PC-3 (cell line): ENCODE data around the gene SOST. TPM values are rescaled to one million over a fixed set of nuclear protein-coding genes. Genes with fewer than 3 reads are reported as not detected.

Source experiments
- ATAC-seq: fragments of 200-7000 bp; cut with Tn5 transposase; 2 replicates; pipeline ENCODE4 v1.9.1; 2020; ENCODE audit warnings: mild to moderate bottlenecking, moderate library complexity
- BruUV-seq: library from RNA; stranded (reverse); fragments of 400-500 nt; replicated peaks from 2 replicates; lab custom pipeline; 2021; lab: Mats Ljungman, UMichigan
- CTCF ChIA-PET: fragments of 300-600 bp; sonication (Branson Sonifier 250); formaldehyde crosslinking; loops from one replicate; lab custom pipeline; 2022; ENCODE audit warnings: antibody characterized with exemption; lab: Charles Lee
- POLR2A ChIA-PET: fragments of 300-600 bp; sonication (Branson Sonifier 250); formaldehyde crosslinking; loops from one replicate; lab custom pipeline; 2022; ENCODE audit warnings: antibody characterized with exemption; ENCODE audit not compliant: unreplicated experiment; lab: Charles Lee
- DNase-seq: peaks from one replicate; pipeline ENCODE4 v3.0.0-alpha.2; 2015
- H2AFZ ChIP-seq: fragments of 300-600 bp; sonication (generic); 2 replicates; pipeline ENCODE4 v1.6.0; 2016; ENCODE audit warnings: antibody characterized with exemption, low read length
- H3F3A ChIP-seq: fragments of 300-600 bp; sonication (generic); one replicate; pipeline ENCODE4 v1.6.0; 2017; ENCODE audit warnings: antibody characterized with exemption, low read length, control low read depth, mild to moderate bottlenecking; ENCODE audit not compliant: unreplicated experiment
- H3K27ac ChIP-seq: fragments of 300-600 bp; sonication (generic); 2 replicates; pipeline ENCODE4 v1.5.1; 2016; ENCODE audit warnings: mild to moderate bottlenecking, low read length
- H3K27me3 ChIP-seq: fragments of 300-600 bp; sonication (generic); 2 replicates; pipeline ENCODE4 v1.6.1; 2016; ENCODE audit warnings: low read length, mixed read lengths
- H3K36me3 ChIP-seq: fragments of 300-600 bp; sonication (generic); 2 replicates; pipeline ENCODE4 v1.6.1; 2016; ENCODE audit warnings: low read depth, mixed run types, low read length, mixed read lengths
- H3K4me1 ChIP-seq: fragments of 300-600 bp; sonication (generic); 2 replicates; pipeline ENCODE4 v1.5.1; 2016; ENCODE audit warnings: low read length; ENCODE audit not compliant: insufficient read depth
- H3K4me2 ChIP-seq: fragments of 300-600 bp; sonication (generic); 2 replicates; pipeline ENCODE4 v1.6.0; 2016; ENCODE audit warnings: low read length
- H3K4me3 ChIP-seq: fragments of 300-600 bp; sonication (generic); 2 replicates; pipeline ENCODE4 v1.5.1; 2016; ENCODE audit warnings: mild to moderate bottlenecking, low read length, mixed read lengths
- H3K79me2 ChIP-seq: fragments of 300-600 bp; sonication (generic); 2 replicates; pipeline ENCODE4 v1.6.1; 2017; ENCODE audit warnings: low read length, mixed read lengths
- H3K9ac ChIP-seq: fragments of 300-600 bp; sonication (generic); 2 replicates; pipeline ENCODE4 v1.6.0; 2016; ENCODE audit warnings: mild to moderate bottlenecking, low read length
- H3K9me2 ChIP-seq: fragments of 300-600 bp; sonication (generic); replicated peaks from 2 replicates; pipeline ENCODE4 v1.6.1; 2016; ENCODE audit warnings: mixed run types, low read length, mixed read lengths
- H3K9me3 ChIP-seq: fragments of 300-600 bp; sonication (generic); 2 replicates; pipeline ENCODE4 v1.6.1; 2016; ENCODE audit warnings: low read length, mixed read lengths
- H4K20me1 ChIP-seq: fragments of 300-600 bp; sonication (generic); 2 replicates; pipeline ENCODE4 v1.6.1; 2016; ENCODE audit warnings: low read length, mixed read lengths
- EZH2 ChIP-seq: fragments of 300-600 bp; sonication (generic); IDR thresholded peaks from one replicate; pipeline ENCODE4 v1.6.1; 2017; ENCODE audit warnings: antibody characterized with exemption, mild to moderate bottlenecking, low read length; ENCODE audit not compliant: unreplicated experiment
- EZH2phosphoT487 ChIP-seq: fragments of 300-600 bp; sonication (generic); IDR thresholded peaks from 2 replicates; pipeline ENCODE4 v1.6.1; 2018; ENCODE audit warnings: mild to moderate bottlenecking, antibody characterized with exemption, low read length, borderline replicate concordance
- intact Hi-C: fragments of 100-400 bp; cut with micrococcal nuclease; formaldehyde crosslinking; loops from 2 replicates; pipeline ENCODE4 v1.9.0; 2023
- total RNA-seq: library from RNA; depleted of rRNA; stranded (reverse); fragments of >200 nt; gene quantifications from 2 replicates; pipeline ENCODE4 v1.2.3, GENCODE V29; 2014
- TF ChIP-seq, protein P1 (sequence below): fragments of 300-600 bp; sonication (generic); conservative IDR thresholded peaks from 2 replicates; pipeline ENCODE4 v1.5.1; 2017; ENCODE audit warnings: antibody characterized with exemption, low read depth, mild to moderate bottlenecking, low read length

The SOST gene
- total RNA-seq, 1 experiment from 2014 or later = not detected

DNA sequence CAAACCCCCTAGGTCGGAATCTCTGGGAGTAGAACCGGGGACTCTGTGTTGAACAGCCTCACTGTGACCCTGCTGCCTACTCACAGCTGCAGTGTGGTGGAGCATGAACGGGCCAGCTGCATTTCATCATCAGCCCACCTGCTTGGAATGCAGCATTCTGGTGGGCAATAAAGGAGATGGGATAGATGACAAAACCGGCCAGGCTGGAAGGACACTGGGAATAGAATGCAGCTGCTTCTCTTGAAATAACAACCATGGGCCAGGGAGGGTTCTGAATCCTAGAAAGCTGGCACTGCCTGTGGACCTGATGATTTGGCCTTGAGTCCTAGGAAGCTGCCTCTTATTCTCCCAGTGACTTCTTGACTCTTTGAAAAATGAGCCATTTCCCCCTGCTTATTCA is 45.2 kb upstream of the SOST start:
- H3K9me3 ChIP-seq = no peaks in the 10 kb centered on the region
- ATAC-seq = no peak
- no TSS peak for BruUV-seq

DNA sequence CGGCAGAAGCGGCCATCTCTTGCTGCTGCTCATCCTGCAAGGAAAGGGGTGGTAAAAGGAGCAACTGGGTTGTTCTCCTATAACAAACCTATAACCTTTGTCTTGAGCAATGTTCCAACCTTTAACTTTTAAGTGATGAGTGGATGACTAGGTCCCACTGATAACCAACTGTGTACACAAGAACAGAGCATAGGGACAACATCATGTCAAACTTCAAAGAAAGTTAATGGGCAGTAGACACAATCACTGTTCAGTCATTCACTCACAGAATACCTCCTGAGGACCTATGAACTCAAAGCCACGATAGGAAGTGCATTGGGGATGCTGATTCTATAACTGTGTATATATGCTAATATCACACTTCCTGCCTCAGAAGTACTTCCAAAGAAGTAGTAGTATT is 43.3 kb upstream of the SOST start:
- Histone ChIP-seq H2AFZ (no peak overlapping the region), H3K9me3 (no peaks in the 10 kb centered on the region), H3K27ac (no peak overlapping the region), H3K79me2 (no peaks in the 10 kb centered on the region), H3K27me3 (no peaks in the 10 kb centered on the region), H3K9me2 (no peaks in the 10 kb centered on the region), H3K9ac (no peak overlapping the region), H3K4me1 (no peaks in the 10 kb centered on the region), H3F3A (no peaks in the 10 kb centered on the region), H4K20me1 (no peaks in the 10 kb centered on the region), H3K4me2 (no peak overlapping the region), H3K4me3 (no peak overlapping the region), H3K36me3 (peaks cover 11% of the 10 kb centered on the region)
- POLR2A ChIA-PET = no interaction called here
- no peak for ATAC-seq
- CTCF ChIA-PET = no interaction called here
- intact Hi-C loops = no loop called here
- TF ChIP-seq, protein P1, sequence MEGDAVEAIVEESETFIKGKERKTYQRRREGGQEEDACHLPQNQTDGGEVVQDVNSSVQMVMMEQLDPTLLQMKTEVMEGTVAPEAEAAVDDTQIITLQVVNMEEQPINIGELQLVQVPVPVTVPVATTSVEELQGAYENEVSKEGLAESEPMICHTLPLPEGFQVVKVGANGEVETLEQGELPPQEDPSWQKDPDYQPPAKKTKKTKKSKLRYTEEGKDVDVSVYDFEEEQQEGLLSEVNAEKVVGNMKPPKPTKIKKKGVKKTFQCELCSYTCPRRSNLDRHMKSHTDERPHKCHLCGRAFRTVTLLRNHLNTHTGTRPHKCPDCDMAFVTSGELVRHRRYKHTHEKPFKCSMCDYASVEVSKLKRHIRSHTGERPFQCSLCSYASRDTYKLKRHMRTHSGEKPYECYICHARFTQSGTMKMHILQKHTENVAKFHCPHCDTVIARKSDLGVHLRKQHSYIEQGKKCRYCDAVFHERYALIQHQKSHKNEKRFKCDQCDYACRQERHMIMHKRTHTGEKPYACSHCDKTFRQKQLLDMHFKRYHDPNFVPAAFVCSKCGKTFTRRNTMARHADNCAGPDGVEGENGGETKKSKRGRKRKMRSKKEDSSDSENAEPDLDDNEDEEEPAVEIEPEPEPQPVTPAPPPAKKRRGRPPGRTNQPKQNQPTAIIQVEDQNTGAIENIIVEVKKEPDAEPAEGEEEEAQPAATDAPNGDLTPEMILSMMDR = no peak
- TF ChIP-seq EZH2 (no peak), EZH2phosphoT487 (no peak)
- BruUV-seq = no TSS peak
- no peak for DNase-seq

More for the DNA sequence above, 45.2 kb upstream of the SOST start:
- no peaks in the 10 kb centered on the region for H4K20me1 ChIP-seq
- no peaks in the 10 kb centered on the region for H3K79me2 ChIP-seq
- no peaks in the 10 kb centered on the region for H3K9me2 ChIP-seq
- H3K36me3 ChIP-seq = peaks cover 18% of the 10 kb centered on the region
- no peak overlapping the region for H3K9ac ChIP-seq
- ChIA-PET POLR2A (no interaction called here), CTCF (no interaction called here)
- TF ChIP-seq, protein P1 = no peak
- no peak for TF ChIP-seq EZH2phosphoT487
- TF ChIP-seq EZH2 = no peak
- intact Hi-C loops = no loop called here
- H3K27me3 ChIP-seq = no peaks in the 10 kb centered on the region
- no peak overlapping the region for H2AFZ ChIP-seq
- no peak for DNase-seq
- H3K4me2 ChIP-seq = no peak overlapping the region
- no peaks in the 10 kb centered on the region for H3K4me1 ChIP-seq
- H3K4me3 ChIP-seq = no peak overlapping the region
- no peak overlapping the region for H3K27ac ChIP-seq
- no peaks in the 10 kb centered on the region for H3F3A ChIP-seq

DNA sequence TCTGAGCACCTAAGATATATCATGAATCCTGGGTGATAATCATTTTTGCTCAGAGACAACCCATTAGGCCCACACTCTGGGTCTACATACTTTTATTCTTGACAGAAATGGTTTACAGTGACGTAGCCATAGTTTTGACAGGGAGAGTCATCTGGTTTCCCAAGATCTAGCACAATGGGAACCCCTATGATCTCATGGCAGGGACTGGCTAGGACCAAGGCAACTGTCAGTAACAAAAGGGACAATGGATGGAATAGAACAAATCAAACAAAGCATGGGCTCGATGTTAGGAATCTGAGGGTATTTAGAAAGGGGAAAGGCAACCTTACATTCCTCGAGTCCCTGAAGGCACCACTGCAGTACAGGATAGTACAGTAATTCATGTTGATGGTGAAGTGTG is 42.1 kb upstream of the SOST start:
- H3K4me2 ChIP-seq = no peak overlapping the region
- TF ChIP-seq, protein P1 = no peak
- TF ChIP-seq EZH2 = no peak
- TF ChIP-seq EZH2phosphoT487 = no peak
- BruUV-seq = no TSS peak
- H3K9me3 ChIP-seq = no peaks in the 10 kb centered on the region
- no peak for DNase-seq
- H2AFZ ChIP-seq = no peak overlapping the region
- no peaks in the 10 kb centered on the region for H3K79me2 ChIP-seq
- no peaks in the 10 kb centered on the region for H3K9me2 ChIP-seq
- no peak for ATAC-seq
- intact Hi-C loops = no loop called here
- H3K4me1 ChIP-seq = no peaks in the 10 kb centered on the region
- POLR2A ChIA-PET = no interaction called here
- no peak overlapping the region for H3K4me3 ChIP-seq
- H3K27ac ChIP-seq = no peak overlapping the region
- H4K20me1 ChIP-seq = no peaks in the 10 kb centered on the region
- no peaks in the 10 kb centered on the region for H3F3A ChIP-seq
- H3K36me3 ChIP-seq = peaks cover 11% of the 10 kb centered on the region
- CTCF ChIA-PET = no interaction called here
- no peak overlapping the region for H3K9ac ChIP-seq
- H3K27me3 ChIP-seq = no peaks in the 10 kb centered on the region
